GM19452 (cell line): ENCODE measurements around the gene IRF4.
"Not testable (repeated sequence)": the region's sequence is repeated elsewhere in the genome, so short reads cannot be mapped to it uniquely, and the experiment has no call there.

ENCODE experiments used
- ATAC-seq: cut with Tn5 transposase; IDR thresholded peaks from one replicate; pipeline ENCODE4 v1.9.1; 2021; ENCODE audit not compliant: unreplicated experiment

Gene IRF4

DNA sequence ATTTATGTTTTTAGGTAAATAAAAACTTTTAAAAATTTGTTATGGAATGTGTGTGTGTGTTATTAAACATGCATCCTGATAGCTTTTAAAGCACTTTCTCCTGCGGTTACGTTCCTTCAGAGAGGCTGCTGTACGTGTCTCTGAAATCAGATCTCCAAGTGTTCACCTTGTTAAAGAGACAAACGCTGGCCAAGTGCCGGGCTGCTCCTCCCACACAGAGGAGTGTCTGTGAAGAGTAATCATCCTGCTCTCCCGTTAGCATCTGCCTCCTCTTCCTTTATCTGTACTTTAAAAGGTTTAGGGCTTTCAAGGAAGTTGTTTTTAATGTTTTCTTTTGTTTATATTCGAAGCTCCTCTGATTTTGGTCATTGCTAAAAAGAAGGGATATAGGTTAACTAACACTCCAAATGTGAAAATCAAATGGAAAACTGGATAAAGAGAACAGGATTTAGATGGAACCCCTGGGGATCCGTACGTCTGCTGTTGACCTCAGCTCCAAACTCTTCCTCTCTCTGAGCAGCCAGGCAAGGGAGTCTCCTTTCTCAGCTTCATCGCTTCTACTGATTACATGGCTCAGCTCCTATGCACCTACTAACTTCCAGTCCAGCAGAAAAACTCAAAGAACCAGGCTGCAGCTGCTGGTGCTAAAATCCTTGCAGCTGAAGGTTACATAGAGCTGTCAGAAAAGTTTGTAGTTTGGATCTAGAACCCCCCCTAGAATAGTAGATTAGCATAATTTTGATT lies 20.0 kb downstream of the IRF4 start:
- ATAC-seq: no peak

DNA sequence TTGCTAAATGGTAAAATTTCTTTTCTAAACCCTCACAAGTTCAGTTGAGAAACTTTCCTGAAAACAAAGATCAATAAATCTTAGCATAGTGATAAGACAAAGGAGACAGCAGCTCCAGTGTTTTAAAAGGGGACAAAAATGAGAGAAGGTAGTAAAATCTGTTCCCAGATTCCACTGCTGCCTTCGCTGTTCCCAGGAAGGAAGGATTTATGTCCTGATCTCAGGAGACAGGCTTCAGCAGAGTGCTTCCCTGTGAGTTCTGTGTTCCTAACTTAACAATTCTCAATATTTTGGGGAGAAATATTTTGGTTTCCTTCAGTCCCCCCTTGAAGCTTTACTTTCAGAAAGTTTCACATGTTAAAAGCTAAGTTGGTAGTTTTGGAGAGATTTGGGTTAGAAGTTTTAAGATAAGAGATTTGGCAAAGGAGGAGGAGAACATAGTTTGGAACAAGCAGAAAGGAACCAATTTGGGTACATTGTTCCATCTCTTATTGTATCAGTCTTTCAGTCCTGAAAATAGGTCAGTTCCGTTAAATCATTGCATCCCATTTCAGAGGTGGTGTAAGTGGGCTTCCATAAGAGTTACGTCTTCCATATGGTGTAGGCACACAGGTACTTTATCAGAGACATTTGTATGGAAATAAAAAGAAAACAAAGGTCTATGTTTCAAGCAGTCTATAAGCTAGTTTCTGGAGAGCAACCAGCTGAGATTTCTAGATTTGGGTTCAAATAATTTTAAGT lies 20.8 kb downstream of the IRF4 start:
- ATAC-seq: no peak

DNA sequence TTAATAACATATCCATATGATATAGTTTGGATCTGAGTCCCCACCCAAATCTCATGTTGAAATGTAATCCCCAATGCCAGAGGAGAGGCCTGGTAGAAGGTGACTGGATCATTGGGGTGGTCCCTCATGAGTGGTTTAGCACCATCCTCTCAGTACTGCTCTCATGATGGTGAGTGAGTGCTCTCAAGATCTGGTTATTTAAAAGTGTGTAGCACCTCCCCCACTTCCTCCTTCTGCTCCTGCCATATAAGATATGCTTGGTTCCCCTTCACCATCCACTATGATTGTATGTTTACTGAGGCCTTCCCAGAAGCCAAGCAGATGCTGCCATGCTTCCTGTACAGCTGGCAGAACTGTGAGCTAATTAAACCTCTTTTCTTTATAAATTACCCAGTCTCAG lies 22.9 kb downstream of the IRF4 start:
- no peak for ATAC-seq

DNA sequence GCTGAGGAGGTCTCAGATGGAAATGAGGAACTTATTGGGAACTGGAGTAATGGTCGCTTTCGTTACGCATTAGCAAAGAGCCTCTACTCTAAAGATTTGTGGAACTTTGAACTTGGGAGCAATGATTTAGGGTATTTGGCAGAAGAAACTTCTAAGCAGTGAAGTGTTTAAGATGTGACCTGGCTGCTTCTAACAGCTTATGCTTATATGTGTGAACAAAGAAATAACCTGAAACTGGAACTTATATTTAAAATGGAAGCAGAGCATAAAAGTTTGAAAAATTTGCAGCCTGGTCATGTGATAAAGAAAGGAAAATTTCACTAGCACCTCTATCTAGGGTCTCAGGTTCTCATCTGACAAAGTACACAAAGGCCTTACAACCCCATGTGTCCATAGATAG lies 23.5 kb downstream of the IRF4 start:
- ATAC-seq: no peak

DNA sequence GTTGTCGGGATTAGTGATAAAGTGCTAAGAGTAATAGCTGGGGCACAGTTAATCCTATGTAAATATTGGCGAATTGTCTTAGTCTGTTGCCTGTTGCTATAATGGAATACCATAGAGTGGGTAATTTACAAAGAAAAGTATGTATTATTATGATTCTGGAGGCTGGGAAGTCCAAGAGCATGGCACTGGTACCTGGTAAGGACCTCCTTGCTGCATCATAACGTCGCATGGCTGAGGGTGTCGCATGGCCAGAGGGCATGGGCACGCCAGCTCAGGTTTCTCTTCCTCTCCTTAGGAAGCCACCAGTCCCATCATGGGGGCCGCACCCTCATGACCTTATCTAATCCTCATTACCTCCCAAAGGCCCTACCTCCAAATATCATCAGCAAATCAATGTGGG lies 29.7 kb downstream of the IRF4 start:
- ATAC-seq: no peak

DNA sequence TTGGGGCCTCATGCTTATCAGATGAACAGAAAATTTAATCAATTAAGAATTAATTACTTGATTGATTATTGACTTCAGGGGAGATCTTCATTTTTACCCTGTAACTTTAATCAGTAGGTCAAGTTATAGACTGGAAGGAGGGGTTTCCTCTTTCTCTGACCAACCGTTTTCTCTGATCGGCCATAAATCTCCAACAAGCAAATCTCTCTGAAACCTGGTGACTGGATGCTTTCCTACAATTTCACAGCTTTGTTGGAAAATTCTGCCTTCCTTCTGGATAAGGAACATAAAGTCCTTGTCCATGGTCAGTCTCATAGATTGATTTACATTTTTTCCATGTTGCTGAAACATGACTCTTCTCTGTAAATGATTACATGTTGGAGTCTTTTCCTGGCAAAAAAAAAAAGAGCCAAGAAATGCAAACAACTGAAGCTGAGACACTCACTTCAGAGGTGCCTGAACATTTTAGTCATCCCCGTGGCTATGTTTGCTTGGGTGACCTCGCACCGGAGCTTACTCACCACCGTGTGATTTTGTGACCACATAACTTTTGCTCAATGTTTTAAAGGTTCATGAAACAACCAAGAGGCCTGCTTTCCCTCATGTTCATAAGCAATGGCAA lies 31.0 kb downstream of the IRF4 start:
- peak; percentile 89 for ATAC-seq

DNA sequence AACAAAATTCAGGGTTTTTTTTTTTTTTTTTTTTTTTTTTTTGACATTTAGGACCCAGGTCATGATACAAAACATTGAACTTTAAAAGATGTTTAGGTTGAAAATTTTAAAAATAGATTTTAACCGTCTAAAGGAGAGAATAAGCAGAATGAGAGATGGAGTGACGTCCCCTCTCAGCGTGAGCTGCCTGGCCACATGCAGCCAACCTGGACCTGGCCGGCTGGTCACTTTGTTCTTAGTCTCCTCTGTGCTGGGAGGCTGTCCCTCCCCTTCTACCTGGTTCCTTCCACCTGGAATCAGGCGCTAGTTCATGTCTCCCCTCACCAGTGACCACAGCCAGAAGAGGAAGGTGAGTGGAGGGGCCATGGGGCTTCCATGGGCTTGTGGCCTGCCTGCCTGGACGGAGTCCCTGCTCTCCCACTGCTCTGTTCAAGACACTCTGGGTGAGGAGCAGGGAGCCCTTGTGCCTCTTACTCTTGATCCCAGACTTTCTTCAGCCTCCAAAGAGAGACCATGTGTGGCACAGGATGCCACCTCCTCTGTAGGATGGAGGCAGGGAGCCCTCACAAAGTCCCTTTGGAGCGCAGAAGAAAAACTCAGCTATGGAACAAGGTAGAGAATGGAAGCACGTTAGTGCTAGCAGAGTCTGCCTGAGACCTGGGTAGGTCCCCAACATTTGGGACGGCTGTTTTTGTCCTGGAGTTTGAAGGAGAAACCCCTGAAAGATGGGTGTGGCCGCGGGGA lies 31.7 kb downstream of the IRF4 start:
- ATAC-seq: no peak

DNA sequence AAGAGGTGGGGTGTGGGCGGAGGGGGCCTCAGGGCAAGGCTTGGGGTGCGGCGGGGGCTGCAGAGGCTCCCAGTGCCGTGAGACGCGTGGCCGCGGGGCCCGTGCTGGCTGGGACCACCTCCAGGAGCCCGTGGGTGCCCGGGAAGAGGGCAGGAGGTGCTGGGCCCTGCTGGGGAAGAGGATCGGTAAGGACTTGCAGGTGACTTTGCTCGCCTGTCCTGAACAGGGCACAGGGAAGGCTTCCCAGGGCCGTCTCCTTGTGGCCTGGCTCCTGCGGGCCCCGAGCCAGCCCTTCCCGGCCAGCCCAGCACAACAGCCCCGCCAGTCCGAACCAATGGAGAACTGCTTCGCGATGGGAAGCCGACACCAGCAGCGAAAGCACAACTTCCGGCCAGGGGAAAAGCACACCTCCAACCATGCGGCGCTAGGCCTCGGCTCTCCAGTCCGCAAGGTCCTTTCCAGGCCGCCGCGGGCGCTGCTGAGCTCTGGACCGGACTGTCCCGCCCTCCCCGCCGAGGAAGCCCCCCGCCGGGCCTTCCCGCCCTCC lies 32.3 kb downstream of the IRF4 start:
- no peak for ATAC-seq

DNA sequence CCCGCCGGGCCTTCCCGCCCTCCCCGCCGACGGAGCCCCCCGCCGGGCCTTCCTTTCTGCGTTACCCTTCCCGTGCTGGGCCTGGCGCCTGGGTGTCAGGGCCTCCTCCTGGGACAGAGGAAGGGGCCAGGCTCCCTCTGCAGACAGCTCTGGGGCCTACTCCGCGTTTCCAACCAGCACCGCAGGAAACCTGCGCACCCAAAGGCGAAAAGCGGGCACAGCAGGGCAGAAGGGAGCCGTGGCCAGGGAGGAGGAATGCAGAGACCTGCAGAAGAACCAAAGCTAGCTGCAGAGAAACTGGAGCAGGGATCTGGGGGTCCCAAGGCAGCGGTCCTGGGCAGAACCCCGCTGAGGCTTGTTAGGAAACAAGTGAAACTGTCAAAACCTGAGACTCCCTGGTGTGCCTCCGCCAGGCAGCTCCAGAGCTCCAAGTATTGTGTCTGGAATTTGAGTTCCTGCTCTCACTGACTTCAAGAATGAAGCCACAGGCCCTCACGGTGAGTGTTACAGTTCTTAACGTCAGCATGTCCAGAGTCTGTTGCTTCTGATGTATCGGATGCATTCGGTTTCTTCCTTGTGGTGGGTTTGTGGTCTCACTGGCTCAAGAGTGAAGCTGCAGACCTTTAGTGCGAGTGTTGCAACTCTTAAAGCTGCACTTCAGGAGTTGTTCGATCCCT lies 33.3 kb downstream of the IRF4 start:
- ATAC-seq: no peak

DNA sequence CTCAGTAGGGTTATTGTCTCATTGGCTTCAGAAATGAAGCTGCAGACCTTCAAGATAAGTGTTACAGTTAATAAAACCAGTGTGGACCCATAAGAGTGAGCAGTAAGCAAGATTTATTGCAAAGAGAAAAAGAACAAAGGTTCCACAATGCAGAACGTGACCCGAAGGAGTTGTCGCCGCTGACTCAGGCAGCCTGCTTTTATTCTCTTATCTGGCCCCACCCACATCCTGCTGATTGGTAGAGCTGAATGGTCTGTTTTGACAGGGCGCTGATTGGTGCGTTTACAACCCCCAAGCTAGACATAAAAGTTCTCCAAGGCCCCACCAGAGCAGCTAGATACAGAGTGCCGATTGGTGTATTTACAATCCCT lies 33.9 kb downstream of the IRF4 start:
- not testable (repeated sequence) for ATAC-seq

DNA sequence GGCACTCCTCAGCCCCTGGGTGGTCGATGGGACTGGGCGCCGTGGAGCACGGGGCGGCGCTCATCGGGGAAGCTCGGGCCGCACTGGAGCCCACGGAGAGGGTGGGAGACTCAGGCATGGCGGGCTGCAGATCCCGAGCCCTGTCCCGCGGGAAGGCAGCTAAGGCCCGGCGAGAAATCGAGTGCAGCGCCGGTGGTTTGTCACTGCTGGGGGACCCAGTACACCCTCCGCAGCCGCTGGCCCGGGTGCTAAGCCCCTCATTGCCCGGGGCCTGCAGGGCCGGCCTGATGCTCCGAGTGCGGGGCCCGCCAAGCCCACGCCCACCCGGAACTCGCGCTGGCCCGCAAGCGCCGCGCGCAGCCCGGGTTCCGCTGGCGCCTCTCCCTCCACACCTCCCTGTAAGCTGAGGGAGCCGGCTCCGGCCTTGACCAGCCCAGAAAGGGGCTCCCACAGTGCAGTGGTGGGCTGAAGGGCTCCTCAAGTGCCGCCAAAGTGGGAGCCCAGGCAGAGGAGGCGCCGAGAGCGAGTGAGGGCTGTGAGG lies 34.7 kb downstream of the IRF4 start:
- not testable (repeated sequence) for ATAC-seq

DNA sequence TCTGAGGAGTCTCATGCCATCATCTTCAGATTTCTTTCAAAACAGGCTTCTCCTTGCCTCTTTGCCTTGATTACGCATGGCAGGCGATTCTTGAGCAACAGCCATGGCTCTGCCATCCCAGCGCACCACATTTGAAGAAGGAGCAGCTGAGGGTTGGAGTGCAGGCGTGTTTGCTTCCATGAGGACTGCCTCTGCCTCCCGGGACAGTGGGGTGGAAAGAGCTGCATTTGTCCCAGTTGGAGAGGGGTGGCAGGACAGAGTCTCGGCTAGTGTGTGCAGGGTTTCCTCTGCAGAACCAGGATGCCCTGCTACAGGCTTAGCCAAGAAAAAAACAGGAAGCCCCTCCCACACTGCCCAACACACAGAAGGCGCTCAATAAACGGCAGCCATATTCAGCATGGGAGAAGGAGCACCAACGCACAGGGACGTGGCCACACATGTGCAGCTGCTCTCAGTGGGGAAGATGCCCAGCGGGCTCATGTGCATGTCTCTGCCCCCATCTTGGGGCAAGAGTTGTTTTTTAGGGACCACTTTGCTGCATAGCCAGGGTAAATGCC lies 36.6 kb downstream of the IRF4 start:
- no peak for ATAC-seq

DNA sequence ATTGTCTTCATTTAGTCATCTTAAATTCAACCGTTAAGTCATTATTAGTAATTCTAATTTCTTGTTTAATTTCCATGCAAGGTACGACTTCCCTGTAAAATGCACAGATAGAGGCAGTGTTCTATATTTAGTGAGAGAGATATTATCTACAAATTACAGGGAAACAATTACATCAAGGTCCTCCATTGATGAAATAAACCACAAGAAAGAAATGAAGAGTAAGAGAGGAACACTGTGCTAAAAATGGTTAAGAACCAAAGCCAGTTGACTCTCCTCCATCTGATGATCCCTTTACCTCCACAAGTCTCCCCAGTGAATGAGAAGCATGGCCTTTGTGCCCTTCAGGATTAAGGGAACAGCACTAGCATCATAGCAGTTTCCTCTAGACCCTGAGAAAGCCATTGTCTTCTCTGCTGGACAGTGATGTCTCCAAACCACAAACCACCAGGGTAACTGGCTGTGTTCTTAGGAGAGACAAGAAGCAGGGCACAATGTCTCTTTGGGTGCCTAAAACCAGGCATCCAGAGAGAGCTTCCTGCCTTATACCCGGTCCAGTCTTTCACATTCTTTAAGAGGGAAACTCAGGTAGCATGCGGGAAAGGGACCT lies 38.1 kb downstream of the IRF4 start:
- no peak for ATAC-seq

DNA sequence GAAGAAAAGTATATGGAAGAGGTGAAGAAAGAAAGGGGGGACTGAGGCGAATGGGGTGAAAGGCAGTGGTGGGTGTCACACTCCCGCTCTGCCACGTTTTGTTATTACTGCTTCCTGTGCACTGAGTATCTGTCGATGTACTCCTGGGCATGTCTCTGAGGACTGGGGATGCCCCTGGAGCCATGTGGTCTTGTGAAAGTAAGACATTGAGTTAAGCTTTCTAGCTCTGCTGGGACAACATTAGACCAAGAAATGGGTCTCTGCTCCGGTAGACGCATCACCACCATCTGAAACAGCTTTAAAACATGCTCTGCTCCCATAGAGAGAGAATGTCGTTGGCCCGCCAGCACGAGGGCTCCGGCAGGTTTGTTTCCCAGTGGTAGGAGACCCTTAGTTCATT lies 40.0 kb downstream of the IRF4 start:
- ATAC-seq: no peak

DNA sequence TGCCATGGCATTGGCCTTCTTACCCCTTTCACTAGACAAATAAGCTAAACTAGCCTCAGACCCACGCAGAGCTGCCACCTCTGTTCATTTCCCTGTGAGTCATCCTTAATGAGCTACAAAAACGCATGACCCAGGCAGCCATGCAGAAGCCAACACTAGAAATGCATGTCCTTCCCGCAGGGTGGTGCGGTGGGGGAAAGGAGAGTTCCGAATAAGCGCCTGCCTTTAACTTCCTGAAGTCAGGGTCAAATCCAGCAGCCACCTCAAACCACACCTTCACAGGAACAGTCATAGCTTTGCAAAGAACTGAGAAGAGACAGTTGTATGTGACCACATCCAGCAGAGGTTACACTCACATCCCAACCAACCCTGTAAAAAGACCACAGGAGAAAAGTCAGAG lies 40.4 kb downstream of the IRF4 start:
- no peak for ATAC-seq

DNA sequence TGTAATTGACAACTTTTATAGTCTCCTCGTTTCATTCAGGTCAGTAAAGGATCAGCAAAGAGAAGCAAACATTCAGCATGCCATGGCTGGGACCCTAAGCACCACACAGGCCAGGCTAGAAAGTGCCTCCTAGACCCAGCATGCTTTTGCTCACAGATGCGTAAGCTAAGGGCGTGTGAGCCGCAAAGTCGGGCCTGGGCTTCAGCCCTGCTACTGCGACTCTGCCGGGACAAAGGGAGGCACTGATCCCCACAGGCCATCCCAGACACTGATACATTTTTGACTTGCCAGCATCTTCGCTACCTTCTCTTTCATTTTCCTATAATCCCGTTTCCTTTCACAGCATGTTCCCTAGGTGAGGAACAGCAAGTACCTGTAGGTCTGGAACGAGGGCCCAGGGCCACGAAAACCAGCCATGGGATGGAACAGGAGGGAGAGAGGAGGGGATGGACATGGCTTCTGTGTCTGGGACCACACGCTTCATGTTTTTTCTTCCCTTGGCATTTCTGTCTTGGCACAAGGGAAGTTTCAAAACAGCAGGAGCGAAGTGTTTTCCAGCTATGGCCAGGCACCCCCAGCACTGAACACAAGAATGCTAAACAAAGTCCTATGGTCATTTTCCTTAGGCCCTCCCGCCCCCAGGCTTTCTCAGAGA lies 42.6 kb downstream of the IRF4 start:
- no peak for ATAC-seq

DNA sequence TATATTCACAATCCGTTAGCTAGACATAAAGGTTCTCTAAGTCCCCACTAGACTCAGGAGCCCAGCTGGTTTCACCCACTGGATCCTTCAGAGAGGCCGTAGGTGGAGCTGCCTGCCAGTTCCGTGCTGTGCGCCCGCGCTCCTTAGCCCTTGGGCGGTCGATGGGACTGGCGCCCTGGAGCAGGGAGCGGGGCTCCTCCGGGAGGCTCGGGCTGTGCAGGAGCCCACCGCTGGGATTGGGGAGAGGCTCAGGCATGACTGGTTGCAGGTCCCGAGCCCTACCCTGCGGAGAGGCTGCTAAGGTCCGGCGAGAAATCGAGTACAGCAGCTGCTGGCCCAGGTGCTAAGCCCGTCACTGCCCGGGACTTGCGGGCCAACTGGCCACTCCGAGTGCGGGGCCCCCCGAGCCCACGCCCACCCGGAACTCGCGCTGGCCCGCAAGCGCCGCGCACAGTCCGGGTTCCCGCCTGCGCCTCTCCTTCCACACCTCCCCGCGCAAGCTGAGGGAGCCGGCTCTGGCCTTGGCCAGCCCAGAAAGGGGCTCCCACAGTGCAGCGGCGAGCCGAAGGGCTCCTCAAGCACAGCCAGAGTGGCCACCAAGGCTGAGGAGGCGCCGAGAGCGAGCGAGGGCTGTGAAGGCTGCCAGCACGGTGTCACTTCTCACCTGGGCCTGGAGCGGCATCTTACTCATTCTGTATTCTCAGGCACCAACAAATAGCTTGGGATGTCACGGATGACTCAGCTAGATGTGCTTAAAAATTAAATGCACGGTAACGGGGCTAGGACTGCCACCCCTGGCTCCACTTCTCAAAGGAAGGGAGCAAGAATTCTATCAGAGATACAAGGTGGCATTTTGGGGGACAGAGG lies 44.1 kb downstream of the IRF4 start:
- ATAC-seq: no peak

DNA sequence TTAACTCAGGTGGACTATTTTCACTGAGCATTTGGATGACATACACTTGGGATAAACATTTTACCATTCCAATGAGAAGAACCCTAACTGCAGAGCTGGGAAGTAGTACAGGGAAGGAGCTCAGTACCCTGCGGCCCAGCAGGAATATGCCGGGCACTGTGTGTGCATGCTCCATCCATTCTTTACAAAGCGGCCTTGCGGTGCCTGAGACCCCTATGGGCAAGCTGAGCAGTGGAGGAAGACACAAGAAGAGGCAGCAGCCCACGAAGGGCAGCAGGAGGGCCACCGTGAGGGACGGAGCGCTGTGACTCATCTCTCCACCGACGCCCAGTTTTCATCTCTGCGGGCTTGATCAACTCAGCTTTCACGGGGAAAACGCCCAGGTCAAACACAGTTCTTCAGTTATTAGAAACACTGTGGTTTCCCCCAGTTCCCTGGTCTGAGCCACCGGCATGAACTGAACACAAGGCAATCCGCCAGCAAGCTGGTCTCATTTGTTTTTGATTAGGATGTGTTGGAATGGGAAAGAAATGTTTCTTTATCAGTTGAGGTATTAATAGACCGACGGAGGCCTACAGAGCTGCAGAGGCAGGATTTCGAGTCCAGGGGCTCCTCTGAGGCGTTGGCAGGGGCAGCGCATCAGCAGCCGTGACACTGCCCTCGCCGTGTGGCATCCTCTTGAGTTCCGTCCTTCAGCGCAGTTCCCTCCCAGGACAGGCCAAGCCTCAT lies 44.9 kb downstream of the IRF4 start:
- ATAC-seq: no peak
